Measurements from ENCODE around the gene LRRC32. TPM values are rescaled to one million over a fixed set of nuclear protein-coding genes. Genes with fewer than 3 reads are reported as not detected.

LRRC32 gene
- total RNA-seq, 1 experiment from 2014 or later: 0.15 TPM

DNA sequence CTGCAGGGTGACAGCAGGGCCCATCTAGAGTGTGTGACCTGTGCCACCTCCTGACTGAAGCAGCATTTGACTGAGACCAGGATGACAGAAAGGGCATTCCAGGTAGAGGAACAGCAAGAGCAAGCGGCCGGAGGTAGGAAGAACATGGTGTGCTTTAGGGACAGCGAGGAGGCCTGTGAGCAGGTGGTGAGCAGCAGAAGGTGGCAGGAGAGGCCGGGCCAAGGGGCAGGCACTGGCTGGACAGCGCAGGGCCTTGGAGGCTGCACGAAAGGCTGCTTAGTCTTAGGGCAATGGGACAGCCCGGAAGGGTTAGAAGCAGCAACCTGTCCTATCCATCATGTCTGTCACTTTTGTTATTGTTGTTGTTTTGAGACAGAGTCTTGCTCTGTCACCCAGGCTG lies 17.6 kb upstream of the LRRC32 start:
- intact Hi-C loops (cut with micrococcal nuclease; ENCODE audit: unreplicated experiment): no loop called here

DNA sequence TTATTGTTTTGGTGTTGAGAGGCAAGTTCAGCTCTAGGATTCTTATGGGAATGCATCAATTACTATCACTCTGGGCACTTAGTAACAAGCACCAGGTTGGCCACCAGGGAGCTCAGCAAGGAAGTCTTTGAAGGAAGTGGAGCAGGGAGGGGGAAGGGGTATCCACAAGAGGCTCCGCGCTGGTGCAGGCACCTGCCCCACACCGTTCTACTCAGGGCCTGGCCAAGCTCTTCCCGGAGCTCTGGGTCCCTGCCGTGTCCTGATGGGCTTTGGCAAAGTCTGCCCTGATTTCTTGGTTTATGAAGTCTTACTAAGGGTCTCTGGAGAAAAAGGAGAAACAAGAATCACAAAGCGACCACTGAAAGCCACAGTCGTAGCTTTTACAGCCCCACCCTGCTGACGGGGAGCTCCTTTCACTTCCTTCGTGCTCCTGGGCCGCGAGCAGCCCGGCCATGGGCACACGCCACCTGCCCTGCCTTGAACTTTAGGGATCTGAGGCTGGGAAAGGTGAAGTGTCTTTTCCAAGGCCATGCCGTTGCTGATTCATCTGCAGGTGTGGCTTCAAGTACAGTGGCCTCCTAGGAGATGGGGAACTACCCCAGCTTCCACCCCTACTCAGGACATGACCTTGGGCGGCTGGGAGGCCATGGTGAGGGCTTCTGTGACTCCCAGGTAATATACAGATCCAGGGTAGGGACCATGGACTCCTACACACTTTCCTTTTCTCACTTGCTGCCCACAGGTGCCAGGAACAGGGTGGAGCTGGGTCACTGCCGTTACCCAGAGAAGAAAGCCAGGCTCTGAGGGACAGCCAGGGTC lies 15.9 kb upstream of the LRRC32 start:
- H3K36me3 ChIP-seq (ENCODE audit: control insufficient read depth, insufficient read depth, low read length): no peaks in the 10 kb centered on the region
- H3K27ac ChIP-seq (ENCODE audit: low read length): no peak overlapping the region
- TF ChIP-seq, protein P1, sequence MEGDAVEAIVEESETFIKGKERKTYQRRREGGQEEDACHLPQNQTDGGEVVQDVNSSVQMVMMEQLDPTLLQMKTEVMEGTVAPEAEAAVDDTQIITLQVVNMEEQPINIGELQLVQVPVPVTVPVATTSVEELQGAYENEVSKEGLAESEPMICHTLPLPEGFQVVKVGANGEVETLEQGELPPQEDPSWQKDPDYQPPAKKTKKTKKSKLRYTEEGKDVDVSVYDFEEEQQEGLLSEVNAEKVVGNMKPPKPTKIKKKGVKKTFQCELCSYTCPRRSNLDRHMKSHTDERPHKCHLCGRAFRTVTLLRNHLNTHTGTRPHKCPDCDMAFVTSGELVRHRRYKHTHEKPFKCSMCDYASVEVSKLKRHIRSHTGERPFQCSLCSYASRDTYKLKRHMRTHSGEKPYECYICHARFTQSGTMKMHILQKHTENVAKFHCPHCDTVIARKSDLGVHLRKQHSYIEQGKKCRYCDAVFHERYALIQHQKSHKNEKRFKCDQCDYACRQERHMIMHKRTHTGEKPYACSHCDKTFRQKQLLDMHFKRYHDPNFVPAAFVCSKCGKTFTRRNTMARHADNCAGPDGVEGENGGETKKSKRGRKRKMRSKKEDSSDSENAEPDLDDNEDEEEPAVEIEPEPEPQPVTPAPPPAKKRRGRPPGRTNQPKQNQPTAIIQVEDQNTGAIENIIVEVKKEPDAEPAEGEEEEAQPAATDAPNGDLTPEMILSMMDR (IDR thresholded peaks at IDR 0.05): no peak
- TF ChIP-seq SIN3A (IDR thresholded peaks at IDR 0.05; ENCODE audit: borderline replicate concordance, insufficient read depth, low read depth, low read length) (no peak), POLR2AphosphoS5 (IDR thresholded peaks at IDR 0.05; ENCODE audit: low read depth, low read length) (no peak), TCF7L2 (IDR thresholded peaks at IDR 0.05; ENCODE audit: low read depth, low read length) (no peak)
- TF ChIP-seq, protein P2, sequence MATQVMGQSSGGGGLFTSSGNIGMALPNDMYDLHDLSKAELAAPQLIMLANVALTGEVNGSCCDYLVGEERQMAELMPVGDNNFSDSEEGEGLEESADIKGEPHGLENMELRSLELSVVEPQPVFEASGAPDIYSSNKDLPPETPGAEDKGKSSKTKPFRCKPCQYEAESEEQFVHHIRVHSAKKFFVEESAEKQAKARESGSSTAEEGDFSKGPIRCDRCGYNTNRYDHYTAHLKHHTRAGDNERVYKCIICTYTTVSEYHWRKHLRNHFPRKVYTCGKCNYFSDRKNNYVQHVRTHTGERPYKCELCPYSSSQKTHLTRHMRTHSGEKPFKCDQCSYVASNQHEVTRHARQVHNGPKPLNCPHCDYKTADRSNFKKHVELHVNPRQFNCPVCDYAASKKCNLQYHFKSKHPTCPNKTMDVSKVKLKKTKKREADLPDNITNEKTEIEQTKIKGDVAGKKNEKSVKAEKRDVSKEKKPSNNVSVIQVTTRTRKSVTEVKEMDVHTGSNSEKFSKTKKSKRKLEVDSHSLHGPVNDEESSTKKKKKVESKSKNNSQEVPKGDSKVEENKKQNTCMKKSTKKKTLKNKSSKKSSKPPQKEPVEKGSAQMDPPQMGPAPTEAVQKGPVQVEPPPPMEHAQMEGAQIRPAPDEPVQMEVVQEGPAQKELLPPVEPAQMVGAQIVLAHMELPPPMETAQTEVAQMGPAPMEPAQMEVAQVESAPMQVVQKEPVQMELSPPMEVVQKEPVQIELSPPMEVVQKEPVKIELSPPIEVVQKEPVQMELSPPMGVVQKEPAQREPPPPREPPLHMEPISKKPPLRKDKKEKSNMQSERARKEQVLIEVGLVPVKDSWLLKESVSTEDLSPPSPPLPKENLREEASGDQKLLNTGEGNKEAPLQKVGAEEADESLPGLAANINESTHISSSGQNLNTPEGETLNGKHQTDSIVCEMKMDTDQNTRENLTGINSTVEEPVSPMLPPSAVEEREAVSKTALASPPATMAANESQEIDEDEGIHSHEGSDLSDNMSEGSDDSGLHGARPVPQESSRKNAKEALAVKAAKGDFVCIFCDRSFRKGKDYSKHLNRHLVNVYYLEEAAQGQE (IDR thresholded peaks at IDR 0.05; ENCODE audit: insufficient read depth in 1 of 2, low read depth in 2 of 2, low read length in 1 of 2): no peak
- in situ Hi-C loops (cut with HindIII; ENCODE audit: low pct_unique_long_range_greater_than_20kb, low sequenced_read_pairs): no loop called here
- no peak overlapping the region for H3K4me3 ChIP-seq (ENCODE audit: low read depth in 2 of 2, low read length in 2 of 2)
- ChIA-PET POLR2A (interaction anchor here (0.6 kb wide), 1 partner anchor 119 kb away, joined by 3 read pairs; no protein-coding TSS in a partner anchor), CTCF (interaction anchor here (0.6 to 0.7 kb wide), 2 partner anchors 314 to 337 kb away, joined by 3 to 5 read pairs; no protein-coding TSS in a partner anchor)
- intact Hi-C loops (cut with micrococcal nuclease; ENCODE audit: unreplicated experiment): no loop called here
- ATAC-seq (no peak), DNase-seq (ENCODE audit: low read depth, low spot score) (no peak)
- H3K9me3 ChIP-seq (ENCODE audit: control insufficient read depth, insufficient read depth, low read depth, low read length): no peaks in the 10 kb centered on the region
- no TSS peak for BruUV-seq (replicated peaks)
- H3K4me1 ChIP-seq (ENCODE audit: control insufficient read depth, insufficient read depth, low read length): no peaks in the 10 kb centered on the region
- H3K27me3 ChIP-seq (ENCODE audit: control insufficient read depth, insufficient read depth, low read length): no peaks in the 10 kb centered on the region

More for the DNA sequence above, 17.6 kb upstream of the LRRC32 start:
- ChIA-PET CTCF (no interaction called here), POLR2A (no interaction called here)
- no peaks in the 10 kb centered on the region for H3K9me3 ChIP-seq (ENCODE audit: control insufficient read depth, insufficient read depth, low read depth, low read length)
- TF ChIP-seq, protein P2 (IDR thresholded peaks at IDR 0.05; ENCODE audit: insufficient read depth in 1 of 2, low read depth in 2 of 2, low read length in 1 of 2): no peak
- TF ChIP-seq SIN3A (IDR thresholded peaks at IDR 0.05; ENCODE audit: borderline replicate concordance, insufficient read depth, low read depth, low read length) (no peak), TCF7L2 (IDR thresholded peaks at IDR 0.05; ENCODE audit: low read depth, low read length) (no peak), POLR2AphosphoS5 (IDR thresholded peaks at IDR 0.05; ENCODE audit: low read depth, low read length) (no peak)
- TF ChIP-seq, protein P1 (IDR thresholded peaks at IDR 0.05): no peak
- in situ Hi-C loops (cut with HindIII; ENCODE audit: low pct_unique_long_range_greater_than_20kb, low sequenced_read_pairs): no loop called here
- no peak overlapping the region for H3K4me3 ChIP-seq (ENCODE audit: low read depth in 2 of 2, low read length in 2 of 2)
- no peaks in the 10 kb centered on the region for H3K4me1 ChIP-seq (ENCODE audit: control insufficient read depth, insufficient read depth, low read length)
- no peak for DNase-seq (ENCODE audit: low read depth, low spot score)
- no TSS peak for BruUV-seq (replicated peaks)
- no peaks in the 10 kb centered on the region for H3K36me3 ChIP-seq (ENCODE audit: control insufficient read depth, insufficient read depth, low read length)
- no peaks in the 10 kb centered on the region for H3K27me3 ChIP-seq (ENCODE audit: control insufficient read depth, insufficient read depth, low read length)
- no peak overlapping the region for H3K27ac ChIP-seq (ENCODE audit: low read length)
- no peak for ATAC-seq

Measured in Panc1 (cell line).